Lower leg skin (tissue), 3 donors: ENCODE data around the gene ENOX1.

Experiments used
- CTCF ChIP-seq, 3 donors: fragments of 450-650 bp; IDR thresholded peaks; one replicate each; pipeline ENCODE4 v1.5.1; 2016; ENCODE audit warnings: antibody characterized with exemption in 3 of 3, mild to moderate bottlenecking in 3 of 3, moderate library complexity in 2 of 3
- POLR2A ChIP-seq, 2 donors: fragments of 450-650 bp; IDR thresholded peaks; one replicate each; pipeline ENCODE4 v1.6.1; 2016 to 2017; ENCODE audit warnings: antibody characterized with exemption in 2 of 2, mild to moderate bottlenecking in 1 of 2, moderate library complexity in 1 of 2

GRCh38 chr13:43653980-43654379 lies 132.8 kb downstream of the ENOX1 start:
- no peak for TF ChIP-seq CTCF (IDR thresholded peaks at IDR 0.05)
- no peak for TF ChIP-seq POLR2A (IDR thresholded peaks at IDR 0.05)
